ENCODE data around the gene TFIP11.

Gene TFIP11

GRCh38 chr22:26550498-26551033 lies 38.3 kb upstream of the TFIP11 start:
- H3K27ac ChIP-seq (ENCODE audit: low read depth, low read length) = peak overlapping the region; percentile 39; the same call in 1 of the 2 replicates
- 74% methylated on average over 8 of the region's 8 CpGs for WGBS
- no peaks in the 10 kb centered on the region for H3K27me3 ChIP-seq (ENCODE audit: insufficient read depth, low read length)
- H3K4me1 ChIP-seq (ENCODE audit: insufficient read depth, low read length) = peaks cover 29% of the 10 kb centered on the region
- peaks cover 7% of the 10 kb centered on the region; the same call in 1 of the 2 replicates for H3K36me3 ChIP-seq (ENCODE audit: insufficient read depth, low read length)
- H3K9ac ChIP-seq (ENCODE audit: low read depth, low read length) = peak overlapping the region; percentile 40; the same call in 1 of the 2 replicates
- no peak overlapping the region for H3K4me3 ChIP-seq (ENCODE audit: low read length)
- no peaks in the 10 kb centered on the region for H3K9me3 ChIP-seq (ENCODE audit: insufficient read depth, low read depth, low read length)

DNA sequence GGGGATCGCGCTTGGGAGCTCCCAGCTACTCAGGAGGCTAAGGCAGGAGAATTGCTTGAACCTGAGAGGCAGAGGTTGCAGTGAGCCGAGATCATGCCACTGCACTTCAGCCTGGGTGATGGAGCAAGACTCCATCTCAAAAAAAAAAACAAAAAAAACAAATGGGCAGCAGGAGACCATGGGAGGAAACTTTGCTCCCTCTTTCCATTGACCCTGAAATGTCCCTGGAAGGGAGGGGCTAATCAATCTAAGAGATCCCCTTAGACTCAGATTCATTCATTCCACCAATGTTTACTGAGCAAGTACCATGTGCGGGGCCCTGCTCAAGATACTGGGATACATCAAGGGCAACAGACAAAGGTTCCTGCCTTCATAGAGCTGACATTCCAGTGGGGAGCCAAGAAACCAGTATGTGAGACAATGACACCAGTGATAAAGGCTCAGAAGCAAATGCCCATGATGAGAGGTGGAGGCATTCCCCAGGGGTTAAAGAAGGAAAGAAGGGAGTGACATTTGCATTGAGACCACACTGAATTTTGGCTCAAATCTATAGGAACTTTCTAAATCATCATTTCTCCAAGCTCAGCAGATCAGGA lies 37.7 kb upstream of the TFIP11 start:
- Histone ChIP-seq H3K9me3 (ENCODE audit: insufficient read depth, low read depth, low read length) (no peaks in the 10 kb centered on the region), H3K27me3 (ENCODE audit: insufficient read depth, low read length) (no peaks in the 10 kb centered on the region), H3K4me1 (ENCODE audit: insufficient read depth, low read length) (peaks cover 24% of the 10 kb centered on the region), H3K27ac (ENCODE audit: low read depth, low read length) (peak overlapping the region; percentile 39; the same call in 1 of the 2 replicates), H3K36me3 (ENCODE audit: insufficient read depth, low read length) (peaks cover 7% of the 10 kb centered on the region; the same call in 1 of the 2 replicates), H3K9ac (ENCODE audit: low read depth, low read length) (no peak overlapping the region), H3K4me3 (ENCODE audit: low read length) (no peak overlapping the region)
- 94% methylated on average over 4 of the region's 4 CpGs for WGBS

- Histone ChIP-seq H3K27ac (ENCODE audit: low read depth, low read length) (no peak overlapping the region), H3K9ac (ENCODE audit: low read depth, low read length) (no peak overlapping the region), H3K27me3 (ENCODE audit: insufficient read depth, low read length) (no peaks in the 10 kb centered on the region), H3K36me3 (ENCODE audit: insufficient read depth, low read length) (peaks cover 7% of the 10 kb centered on the region; the same call in 1 of the 2 replicates), H3K9me3 (ENCODE audit: insufficient read depth, low read depth, low read length) (no peaks in the 10 kb centered on the region), H3K4me3 (ENCODE audit: low read length) (no peak overlapping the region), H3K4me1 (ENCODE audit: insufficient read depth, low read length) (peaks cover 24% of the 10 kb centered on the region)
- WGBS = 93% methylated on average over 6 of the region's 6 CpGs
These were observed 36.7 kb upstream of the TFIP11 start for GRCh38 chr22:26548984-26549383.

DNA sequence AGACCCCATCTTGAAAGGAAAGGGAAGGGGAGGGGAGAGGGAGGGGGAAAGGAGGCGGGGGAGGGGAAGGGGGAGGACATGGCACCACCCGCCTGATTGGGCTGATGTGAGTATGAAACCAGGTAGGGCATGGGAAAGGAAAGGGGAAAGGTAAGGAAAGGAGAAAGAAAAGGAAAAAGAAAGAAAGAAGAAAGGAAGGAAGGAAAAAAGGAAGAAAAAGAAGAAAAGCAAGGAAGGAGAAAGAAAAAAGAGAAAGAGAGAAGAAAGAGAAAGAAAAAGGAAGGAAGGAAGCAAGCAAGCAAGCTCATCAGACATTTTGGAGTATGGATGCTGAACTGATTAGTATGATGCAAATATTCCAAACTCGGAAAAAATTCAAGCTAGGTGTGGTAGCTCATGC lies 36.0 kb upstream of the TFIP11 start:
- Histone ChIP-seq H3K9ac (ENCODE audit: low read depth, low read length) (no peak overlapping the region), H3K4me3 (ENCODE audit: low read length) (no peak overlapping the region), H3K36me3 (ENCODE audit: insufficient read depth, low read length) (peaks cover 7% of the 10 kb centered on the region; the same call in 1 of the 2 replicates), H3K9me3 (ENCODE audit: insufficient read depth, low read depth, low read length) (no peaks in the 10 kb centered on the region), H3K27ac (ENCODE audit: low read depth, low read length) (no peak overlapping the region), H3K27me3 (ENCODE audit: insufficient read depth, low read length) (no peaks in the 10 kb centered on the region), H3K4me1 (ENCODE audit: insufficient read depth, low read length) (peaks cover 24% of the 10 kb centered on the region)
- 89% methylated on average over 3 of the region's 3 CpGs for WGBS

DNA sequence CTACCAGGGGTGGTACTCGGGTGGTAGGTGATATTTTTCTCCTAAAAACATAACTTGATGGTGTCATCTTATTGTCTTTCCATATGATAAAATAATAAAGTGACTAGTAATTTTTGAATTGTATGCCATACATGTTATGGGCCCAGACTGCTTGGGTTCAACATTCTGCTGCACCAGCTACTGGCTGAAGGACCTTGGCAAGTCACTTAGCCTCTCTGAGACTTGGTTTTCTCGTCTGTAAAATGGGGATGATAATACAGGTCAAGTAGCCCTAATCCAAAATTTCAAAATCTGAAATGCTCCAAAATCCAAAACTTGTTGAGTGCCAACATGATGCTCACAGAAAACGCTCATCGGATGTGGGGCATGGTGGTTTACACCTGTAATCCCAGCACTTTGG lies 35.6 kb upstream of the TFIP11 start:
- Histone ChIP-seq H3K27me3 (ENCODE audit: insufficient read depth, low read length) (no peaks in the 10 kb centered on the region), H3K4me1 (ENCODE audit: insufficient read depth, low read length) (peaks cover 21% of the 10 kb centered on the region), H3K9ac (ENCODE audit: low read depth, low read length) (no peak overlapping the region), H3K27ac (ENCODE audit: low read depth, low read length) (no peak overlapping the region), H3K4me3 (ENCODE audit: low read length) (no peak overlapping the region), H3K36me3 (ENCODE audit: insufficient read depth, low read length) (peaks cover 10% of the 10 kb centered on the region), H3K9me3 (ENCODE audit: insufficient read depth, low read depth, low read length) (no peaks in the 10 kb centered on the region)
- 97% methylated on average over 3 of the region's 4 CpGs for WGBS

GRCh38 chr22:26547426-26547825 lies 35.2 kb upstream of the TFIP11 start:
- Histone ChIP-seq H3K27me3 (ENCODE audit: insufficient read depth, low read length) (no peaks in the 10 kb centered on the region), H3K27ac (ENCODE audit: low read depth, low read length) (no peak overlapping the region; the same call in 1 of the 2 replicates), H3K36me3 (ENCODE audit: insufficient read depth, low read length) (peaks cover 14% of the 10 kb centered on the region), H3K4me1 (ENCODE audit: insufficient read depth, low read length) (peaks cover 19% of the 10 kb centered on the region), H3K9ac (ENCODE audit: low read depth, low read length) (no peak overlapping the region), H3K9me3 (ENCODE audit: insufficient read depth, low read depth, low read length) (no peaks in the 10 kb centered on the region), H3K4me3 (ENCODE audit: low read length) (no peak overlapping the region)
- WGBS = 95% methylated on average over 7 of the region's 7 CpGs

- Histone ChIP-seq H3K9ac (ENCODE audit: low read depth, low read length) (no peak overlapping the region), H3K27me3 (ENCODE audit: insufficient read depth, low read length) (no peaks in the 10 kb centered on the region), H3K36me3 (ENCODE audit: insufficient read depth, low read length) (peaks cover 19% of the 10 kb centered on the region), H3K27ac (ENCODE audit: low read depth, low read length) (no peak overlapping the region), H3K9me3 (ENCODE audit: insufficient read depth, low read depth, low read length) (no peaks in the 10 kb centered on the region), H3K4me1 (ENCODE audit: insufficient read depth, low read length) (peaks cover 16% of the 10 kb centered on the region), H3K4me3 (ENCODE audit: low read length) (no peak overlapping the region)
- WGBS = 95% methylated on average over 5 of the region's 5 CpGs
These were observed 34.0 kb upstream of the TFIP11 start for GRCh38 chr22:26546282-26546681.

GRCh38 chr22:26545827-26546226 lies 33.6 kb upstream of the TFIP11 start:
- WGBS = 98% methylated on average over 5 of the region's 5 CpGs
- no peaks in the 10 kb centered on the region for H3K9me3 ChIP-seq (ENCODE audit: insufficient read depth, low read depth, low read length)
- H3K4me1 ChIP-seq (ENCODE audit: insufficient read depth, low read length) = peaks cover 14% of the 10 kb centered on the region
- H3K4me3 ChIP-seq (ENCODE audit: low read length) = no peak overlapping the region
- H3K27me3 ChIP-seq (ENCODE audit: insufficient read depth, low read length) = no peaks in the 10 kb centered on the region
- no peak overlapping the region for H3K9ac ChIP-seq (ENCODE audit: low read depth, low read length)
- H3K27ac ChIP-seq (ENCODE audit: low read depth, low read length) = no peak overlapping the region
- peaks cover 24% of the 10 kb centered on the region for H3K36me3 ChIP-seq (ENCODE audit: insufficient read depth, low read length)

DNA sequence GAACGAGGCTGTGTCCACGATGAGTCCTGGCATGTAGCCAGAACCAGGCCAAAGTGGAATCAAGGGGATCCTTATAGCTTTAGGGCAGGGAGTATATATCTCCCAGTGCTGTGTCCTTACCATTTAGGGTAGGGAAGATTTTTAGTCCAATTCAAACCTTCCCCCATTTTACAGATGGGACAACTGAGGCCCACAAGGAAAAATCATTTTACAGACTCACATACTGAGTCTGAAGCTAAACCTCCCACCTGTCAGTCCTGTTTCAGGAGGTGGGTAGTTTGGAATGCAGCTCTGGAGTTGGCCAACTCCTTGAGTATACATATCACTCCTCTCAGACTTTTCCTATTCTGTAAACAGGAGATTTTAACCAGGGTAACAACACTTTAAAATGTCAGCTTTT lies 33.1 kb upstream of the TFIP11 start:
- Histone ChIP-seq H3K9ac (ENCODE audit: low read depth, low read length) (no peak overlapping the region), H3K36me3 (ENCODE audit: insufficient read depth, low read length) (peaks cover 28% of the 10 kb centered on the region), H3K4me1 (ENCODE audit: insufficient read depth, low read length) (peaks cover 9% of the 10 kb centered on the region), H3K27ac (ENCODE audit: low read depth, low read length) (no peak overlapping the region), H3K9me3 (ENCODE audit: insufficient read depth, low read depth, low read length) (no peaks in the 10 kb centered on the region), H3K4me3 (ENCODE audit: low read length) (no peak overlapping the region), H3K27me3 (ENCODE audit: insufficient read depth, low read length) (no peaks in the 10 kb centered on the region)
- 100% methylated on average over 2 of the region's 2 CpGs for WGBS

- no peak overlapping the region for H3K9ac ChIP-seq (ENCODE audit: low read depth, low read length)
- 94% methylated on average over 1 of the region's 1 CpG for WGBS
- no peaks in the 10 kb centered on the region for H3K9me3 ChIP-seq (ENCODE audit: insufficient read depth, low read depth, low read length)
- H3K36me3 ChIP-seq (ENCODE audit: insufficient read depth, low read length) = peaks cover 36% of the 10 kb centered on the region
- H3K27ac ChIP-seq (ENCODE audit: low read depth, low read length) = no peak overlapping the region
- H3K4me3 ChIP-seq (ENCODE audit: low read length) = no peak overlapping the region
- no peaks in the 10 kb centered on the region for H3K27me3 ChIP-seq (ENCODE audit: insufficient read depth, low read length)
- H3K4me1 ChIP-seq (ENCODE audit: insufficient read depth, low read length) = 0 out of 2 replicates have a peak, but pooled peaks cover 4% of the 10 kb centered on the region
These were observed 32.2 kb upstream of the TFIP11 start for GRCh38 chr22:26544489-26544888.

- H3K9ac ChIP-seq (ENCODE audit: low read depth, low read length) = no peak overlapping the region
- H3K27me3 ChIP-seq (ENCODE audit: insufficient read depth, low read length) = no peaks in the 10 kb centered on the region
- H3K36me3 ChIP-seq (ENCODE audit: insufficient read depth, low read length) = peaks cover 50% of the 10 kb centered on the region
- 93% methylated on average over 3 of the region's 3 CpGs for WGBS
- no peak overlapping the region for H3K4me3 ChIP-seq (ENCODE audit: low read length)
- no peaks in the 10 kb centered on the region for H3K9me3 ChIP-seq (ENCODE audit: insufficient read depth, low read depth, low read length)
- no peak overlapping the region for H3K27ac ChIP-seq (ENCODE audit: low read depth, low read length)
- no peaks in the 10 kb centered on the region for H3K4me1 ChIP-seq (ENCODE audit: insufficient read depth, low read length)
These were observed 30.6 kb upstream of the TFIP11 start for GRCh38 chr22:26542831-26543230.
